GM06990 (cell line): ENCODE measurements around the gene MYADML2.

ENCODE experiments used
- DNase-seq: peaks from one replicate; pipeline ENCODE4 v3.0.0-alpha.2; 2011; ENCODE audit not compliant: insufficient read length; ENCODE audit errors: extremely low read depth
- H3K27me3 ChIP-seq: replicated peaks from 2 replicates; pipeline ENCODE4 v1.6.0; 2011; ENCODE audit warnings: low read length; ENCODE audit not compliant: control insufficient read depth, insufficient read depth
- H3K36me3 ChIP-seq: 2 replicates; pipeline ENCODE4 v1.5.1; 2011; ENCODE audit warnings: low read length; ENCODE audit not compliant: control insufficient read depth, insufficient read depth
- H3K4me3 ChIP-seq: replicated peaks from 2 replicates; pipeline ENCODE4 v1.5.1; 2011; ENCODE audit warnings: low read depth, mild to moderate bottlenecking, control low read depth, low read length
- TF ChIP-seq, protein P1 (sequence below): IDR thresholded peaks from 2 replicates; pipeline ENCODE4 v1.5.1; 2011; ENCODE audit warnings: low read length, control low read depth, mild to moderate bottlenecking, inconsistent platforms; ENCODE audit not compliant: insufficient read depth, poor library complexity, severe bottlenecking

Gene MYADML2

GRCh38 chr17:81895400-81895799, 51.6 kb downstream of the MYADML2 start:
- DNase-seq: no peak
- no peak overlapping the region for H3K4me3 ChIP-seq
- peaks cover 10% of the 10 kb centered on the region for H3K36me3 ChIP-seq
- no peaks in the 10 kb centered on the region for H3K27me3 ChIP-seq
- TF ChIP-seq, protein P1, sequence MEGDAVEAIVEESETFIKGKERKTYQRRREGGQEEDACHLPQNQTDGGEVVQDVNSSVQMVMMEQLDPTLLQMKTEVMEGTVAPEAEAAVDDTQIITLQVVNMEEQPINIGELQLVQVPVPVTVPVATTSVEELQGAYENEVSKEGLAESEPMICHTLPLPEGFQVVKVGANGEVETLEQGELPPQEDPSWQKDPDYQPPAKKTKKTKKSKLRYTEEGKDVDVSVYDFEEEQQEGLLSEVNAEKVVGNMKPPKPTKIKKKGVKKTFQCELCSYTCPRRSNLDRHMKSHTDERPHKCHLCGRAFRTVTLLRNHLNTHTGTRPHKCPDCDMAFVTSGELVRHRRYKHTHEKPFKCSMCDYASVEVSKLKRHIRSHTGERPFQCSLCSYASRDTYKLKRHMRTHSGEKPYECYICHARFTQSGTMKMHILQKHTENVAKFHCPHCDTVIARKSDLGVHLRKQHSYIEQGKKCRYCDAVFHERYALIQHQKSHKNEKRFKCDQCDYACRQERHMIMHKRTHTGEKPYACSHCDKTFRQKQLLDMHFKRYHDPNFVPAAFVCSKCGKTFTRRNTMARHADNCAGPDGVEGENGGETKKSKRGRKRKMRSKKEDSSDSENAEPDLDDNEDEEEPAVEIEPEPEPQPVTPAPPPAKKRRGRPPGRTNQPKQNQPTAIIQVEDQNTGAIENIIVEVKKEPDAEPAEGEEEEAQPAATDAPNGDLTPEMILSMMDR: no peak

DNA sequence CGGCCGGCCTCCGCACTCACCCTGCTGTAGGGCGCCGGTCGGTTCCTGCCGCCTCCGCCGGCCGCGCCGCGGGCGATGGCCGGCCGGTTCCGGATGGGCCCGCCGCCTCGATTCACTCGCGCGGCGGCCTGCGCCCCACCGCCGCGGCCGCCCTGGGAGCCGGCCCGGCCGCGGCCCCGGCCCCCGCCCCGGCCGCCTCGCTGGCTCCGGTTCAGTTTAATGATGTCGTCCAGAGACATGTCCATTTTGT, 55.8 kb downstream of the MYADML2 start:
- Histone ChIP-seq H3K36me3 (peaks cover 31% of the 10 kb centered on the region), H3K27me3 (no peaks in the 10 kb centered on the region), H3K4me3 (peak overlapping the region; percentile 96)
- TF ChIP-seq, protein P1: no peak
- no peak for DNase-seq

- TF ChIP-seq, protein P1: no peak
- Histone ChIP-seq H3K36me3 (peaks cover 36% of the 10 kb centered on the region), H3K4me3 (peak overlapping the region; percentile 96), H3K27me3 (no peaks in the 10 kb centered on the region)
- no peak for DNase-seq
These were observed 56.4 kb downstream of the MYADML2 start for GRCh38 chr17:81890447-81891302.
